PC-9 (cell line): ENCODE data around the gene RITA1. TPM values are rescaled to one million over a fixed set of nuclear protein-coding genes. Genes with fewer than 3 reads are reported as not detected.

Experiments
- BruUV-seq: library from RNA; stranded (reverse); fragments of 400-500 nt; replicated peaks from 2 replicates; lab custom pipeline; 2021; lab: Mats Ljungman, UMichigan
- CTCF ChIA-PET: fragments of 300-600 bp; sonication (Branson Sonifier 250); formaldehyde crosslinking; loops from one replicate; lab custom pipeline; 2022; ENCODE audit warnings: antibody characterized with exemption; lab: Charles Lee
- POLR2A ChIA-PET: fragments of 300-600 bp; sonication (Branson Sonifier 250); formaldehyde crosslinking; loops from one replicate; lab custom pipeline; 2022; ENCODE audit warnings: antibody characterized with exemption; ENCODE audit not compliant: unreplicated experiment; lab: Charles Lee
- DNase-seq, 2 experiments: peaks; one replicate each; pipeline versions ENCODE4 v3.0.0 to v3.0.0-alpha.2; 2015 to 2022; ENCODE audit warnings: mixed read lengths in 1 of 2
- H2AFZ ChIP-seq: fragments of 200-600 bp; sonication (generic); 2 replicates; pipeline ENCODE4 v1.8.1; 2017; ENCODE audit warnings: antibody characterized with exemption
- H3F3A ChIP-seq: fragments of 200-600 bp; sonication (generic); 2 replicates; pipeline ENCODE4 v1.8.1; 2017; ENCODE audit warnings: antibody characterized with exemption, mild to moderate bottlenecking, low read depth; ENCODE audit not compliant: insufficient read depth
- H3K27ac ChIP-seq: fragments of 200-600 bp; sonication (generic); 2 replicates; pipeline ENCODE4 v1.6.1; 2016; ENCODE audit warnings: mixed run types
- H3K27me3 ChIP-seq: fragments of 200-600 bp; sonication (generic); 2 replicates; pipeline ENCODE4 v1.6.1; 2016; ENCODE audit warnings: low read depth, mixed run types; ENCODE audit not compliant: insufficient read depth
- H3K36me3 ChIP-seq: fragments of 200-600 bp; sonication (generic); 2 replicates; pipeline ENCODE4 v1.6.1; 2016; ENCODE audit warnings: low read depth, mixed run types
- H3K4me1 ChIP-seq: fragments of 200-600 bp; sonication (generic); replicated peaks from 2 replicates; pipeline ENCODE4 v1.6.1; 2016; ENCODE audit warnings: mixed run types; ENCODE audit not compliant: insufficient read depth
- H3K4me2 ChIP-seq: fragments of 200-600 bp; sonication (generic); 2 replicates; pipeline ENCODE4 v1.6.1; 2017; ENCODE audit warnings: mixed run types
- H3K4me3 ChIP-seq: fragments of 200-600 bp; sonication (generic); 2 replicates; pipeline ENCODE4 v1.6.1; 2016; ENCODE audit warnings: mixed run types
- H3K79me2 ChIP-seq: fragments of 200-600 bp; sonication (generic); 2 replicates; pipeline ENCODE4 v1.6.1; 2017; ENCODE audit warnings: low read depth, mixed run types
- H3K9me2 ChIP-seq: fragments of 200-600 bp; sonication (generic); 2 replicates; pipeline ENCODE4 v1.8.1; 2017; ENCODE audit warnings: mild to moderate bottlenecking; ENCODE audit not compliant: insufficient read depth
- H3K9me3 ChIP-seq: fragments of 200-600 bp; sonication (generic); 2 replicates; pipeline ENCODE4 v1.8.1; 2016; ENCODE audit warnings: low read depth; ENCODE audit not compliant: insufficient read depth
- H4K20me1 ChIP-seq: fragments of 200-600 bp; sonication (generic); 2 replicates; pipeline ENCODE4 v1.8.1; 2017; ENCODE audit not compliant: insufficient read depth
- EZH2 ChIP-seq: fragments of 200-600 bp; sonication (generic); IDR thresholded peaks from 2 replicates; pipeline ENCODE4 v1.8.0; 2017; ENCODE audit warnings: antibody characterized with exemption, low read depth
- intact Hi-C: fragments of 100-400 bp; cut with micrococcal nuclease; formaldehyde crosslinking; loops from one replicate; pipeline ENCODE4 v1.10.0; 2022; ENCODE audit not compliant: unreplicated experiment
- total RNA-seq: library from RNA; stranded (reverse); gene quantifications from 2 replicates; pipeline ENCODE4 v1.2.3, GENCODE V29; 2021
- TF ChIP-seq, protein P1 (sequence below): fragments of 200-600 bp; sonication (generic); conservative IDR thresholded peaks from 2 replicates; pipeline ENCODE4 v1.6.1; 2017; ENCODE audit warnings: mixed run types, antibody characterized with exemption, mild to moderate bottlenecking, moderate library complexity

The RITA1 gene
- total RNA-seq, 1 experiment from 2014 or later: 16.1 TPM

DNA sequence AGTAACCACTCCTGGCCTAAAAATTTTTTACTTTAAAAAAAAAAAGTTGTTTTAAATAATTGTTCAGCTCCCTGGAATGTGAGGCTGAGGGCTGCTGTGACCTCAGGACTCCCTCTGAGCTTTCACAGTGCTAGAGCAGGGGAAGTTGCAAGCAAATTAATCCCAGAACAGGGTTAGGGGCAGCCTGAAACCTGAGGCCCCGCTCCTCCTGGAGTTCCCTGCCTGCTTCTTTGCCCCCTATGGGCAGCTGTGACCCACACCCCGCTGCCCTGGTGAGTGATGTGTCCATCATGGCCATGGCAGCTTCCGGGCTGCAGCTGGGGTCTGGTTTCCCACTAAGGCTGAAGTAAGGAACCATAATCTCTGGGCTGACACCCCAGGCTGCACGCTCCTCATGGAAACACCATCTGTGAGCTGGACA lies 9.5 kb downstream of the RITA1 start:
- Histone ChIP-seq H3K27ac (peak overlapping the region; percentile 49; the same call in 1 of the 2 replicates), H3K27me3 (no peaks in the 10 kb centered on the region), H3K9me3 (no peaks in the 10 kb centered on the region), H2AFZ (no peak overlapping the region), H3K79me2 (no peaks in the 10 kb centered on the region), H3K36me3 (peaks cover 15% of the 10 kb centered on the region), H3K4me3 (no peak overlapping the region), H3K9me2 (no peaks in the 10 kb centered on the region), H3K4me2 (no peak overlapping the region), H3F3A (peaks cover 48% of the 10 kb centered on the region), H4K20me1 (no peaks in the 10 kb centered on the region), H3K4me1 (peaks cover 33% of the 10 kb centered on the region)
- intact Hi-C loops: loop anchor here (2.0 to 5.0 kb wide), 3 partner anchors 26 to 117 kb away; partner anchors contain the start of gene TPCN1
- TF ChIP-seq, protein P1, sequence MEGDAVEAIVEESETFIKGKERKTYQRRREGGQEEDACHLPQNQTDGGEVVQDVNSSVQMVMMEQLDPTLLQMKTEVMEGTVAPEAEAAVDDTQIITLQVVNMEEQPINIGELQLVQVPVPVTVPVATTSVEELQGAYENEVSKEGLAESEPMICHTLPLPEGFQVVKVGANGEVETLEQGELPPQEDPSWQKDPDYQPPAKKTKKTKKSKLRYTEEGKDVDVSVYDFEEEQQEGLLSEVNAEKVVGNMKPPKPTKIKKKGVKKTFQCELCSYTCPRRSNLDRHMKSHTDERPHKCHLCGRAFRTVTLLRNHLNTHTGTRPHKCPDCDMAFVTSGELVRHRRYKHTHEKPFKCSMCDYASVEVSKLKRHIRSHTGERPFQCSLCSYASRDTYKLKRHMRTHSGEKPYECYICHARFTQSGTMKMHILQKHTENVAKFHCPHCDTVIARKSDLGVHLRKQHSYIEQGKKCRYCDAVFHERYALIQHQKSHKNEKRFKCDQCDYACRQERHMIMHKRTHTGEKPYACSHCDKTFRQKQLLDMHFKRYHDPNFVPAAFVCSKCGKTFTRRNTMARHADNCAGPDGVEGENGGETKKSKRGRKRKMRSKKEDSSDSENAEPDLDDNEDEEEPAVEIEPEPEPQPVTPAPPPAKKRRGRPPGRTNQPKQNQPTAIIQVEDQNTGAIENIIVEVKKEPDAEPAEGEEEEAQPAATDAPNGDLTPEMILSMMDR: no peak
- no peak for TF ChIP-seq EZH2
- no peak for DNase-seq
- BruUV-seq: no TSS peak
- POLR2A ChIA-PET: no interaction called here
- CTCF ChIA-PET: no interaction called here

DNA sequence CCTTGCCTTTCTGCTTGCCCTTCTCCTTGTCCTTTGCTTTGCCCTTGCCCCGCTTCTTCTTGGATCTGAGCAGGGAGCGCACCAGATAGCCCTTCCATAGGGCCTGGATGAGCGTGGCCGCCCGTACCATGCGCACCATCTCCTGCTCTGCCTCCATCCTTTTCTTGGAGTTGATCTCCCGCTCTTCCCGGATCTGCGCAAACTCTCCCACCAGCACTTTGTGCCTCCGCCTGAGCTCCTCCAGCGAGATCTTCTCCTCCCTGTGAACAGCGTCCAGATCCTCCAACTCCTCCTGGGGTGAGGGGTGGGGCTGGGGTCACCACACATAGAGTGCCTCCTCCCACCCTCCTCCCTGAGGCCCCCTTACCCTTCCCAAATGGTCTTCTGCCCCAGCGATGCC lies 10.1 kb downstream of the RITA1 start:
- Histone ChIP-seq H3K27ac (no peak overlapping the region), H2AFZ (no peak overlapping the region), H3K27me3 (no peaks in the 10 kb centered on the region), H3F3A (peaks cover 42% of the 10 kb centered on the region), H3K79me2 (no peaks in the 10 kb centered on the region), H4K20me1 (no peaks in the 10 kb centered on the region), H3K9me2 (no peaks in the 10 kb centered on the region), H3K4me3 (no peak overlapping the region), H3K4me1 (peaks cover 33% of the 10 kb centered on the region), H3K9me3 (no peaks in the 10 kb centered on the region), H3K4me2 (no peak overlapping the region), H3K36me3 (peaks cover 13% of the 10 kb centered on the region)
- DNase-seq: no peak
- intact Hi-C loops: loop anchor here (2.0 to 5.0 kb wide), 3 partner anchors 25 to 117 kb away; partner anchors contain the start of gene TPCN1
- BruUV-seq: no TSS peak
- ChIA-PET POLR2A (interaction anchor here (0.7 kb wide), 1 partner anchor 9 kb away, joined by 7 read pairs; no protein-coding TSS in a partner anchor), CTCF (no interaction called here)
- TF ChIP-seq EZH2: no peak
- TF ChIP-seq, protein P1: no peak

DNA sequence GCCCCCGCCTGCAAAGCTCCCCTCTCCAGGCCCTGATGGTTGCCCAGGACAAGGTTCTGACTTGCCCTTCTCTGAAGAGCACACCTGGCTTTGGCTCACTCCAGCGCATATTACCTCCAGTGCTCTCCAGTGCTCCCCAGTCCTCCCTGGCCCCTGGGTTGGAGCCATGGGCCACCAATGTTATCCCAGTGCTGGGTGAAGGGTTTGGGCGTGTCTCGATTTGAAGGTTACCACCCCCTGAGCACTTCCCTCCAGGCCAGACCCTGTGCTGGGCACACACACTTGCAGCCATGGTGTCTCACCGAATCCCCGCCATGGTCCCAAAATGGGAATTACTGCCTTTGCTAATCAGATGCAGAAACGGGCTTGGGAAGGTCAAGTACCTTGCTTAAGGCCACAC lies 11.1 kb downstream of the RITA1 start:
- BruUV-seq: no TSS peak
- Histone ChIP-seq H3K79me2 (no peaks in the 10 kb centered on the region), H2AFZ (no peak overlapping the region), H3F3A (peaks cover 42% of the 10 kb centered on the region), H3K27me3 (no peaks in the 10 kb centered on the region), H3K9me2 (no peaks in the 10 kb centered on the region), H3K4me1 (peaks cover 33% of the 10 kb centered on the region), H3K4me3 (no peak overlapping the region), H3K27ac (no peak overlapping the region), H3K36me3 (peaks cover 4% of the 10 kb centered on the region; the same call in 1 of the 2 replicates), H3K4me2 (no peak overlapping the region), H3K9me3 (no peaks in the 10 kb centered on the region), H4K20me1 (no peaks in the 10 kb centered on the region)
- intact Hi-C loops: loop anchor here (2.0 to 5.0 kb wide), 3 partner anchors 46 to 116 kb away; no protein-coding TSS in a partner anchor
- no peak for TF ChIP-seq EZH2
- TF ChIP-seq, protein P1: no peak
- no peak for DNase-seq
- CTCF ChIA-PET: interaction anchor here (0.7 kb wide), 1 partner anchor 26 kb away, joined by 5 read pairs; no protein-coding TSS in a partner anchor
- POLR2A ChIA-PET: no interaction called here
